Measurements from ENCODE around the gene BCAR3.
"Not testable (repeated sequence)": the region's sequence is repeated elsewhere in the genome, so short reads cannot be mapped to it uniquely, and the experiment has no call there.

Gene BCAR3

GRCh38 chr1:93577536-93578432 lies 103.9 kb downstream of the BCAR3 start:
- DNase-seq (ENCODE audit: low read depth in 2 of 2): no peak

- no peak for DNase-seq (ENCODE audit: low read depth in 2 of 2)
Observed at GRCh38 chr1:93576746-93577145, 104.9 kb downstream of the BCAR3 start.

- DNase-seq (ENCODE audit: low read depth in 2 of 2): no peak
Observed at GRCh38 chr1:93576346-93576745, 105.3 kb downstream of the BCAR3 start.

- DNase-seq (ENCODE audit: low read depth in 2 of 2): no peak
Observed at GRCh38 chr1:93575621-93576284, 105.9 kb downstream of the BCAR3 start.

GRCh38 chr1:93574991-93575390 lies 106.6 kb downstream of the BCAR3 start:
- no peak for DNase-seq (ENCODE audit: low read depth in 2 of 2)

GRCh38 chr1:93574511-93574910 lies 107.1 kb downstream of the BCAR3 start:
- no peak for DNase-seq (ENCODE audit: low read depth in 2 of 2)

GRCh38 chr1:93573940-93574469 lies 107.6 kb downstream of the BCAR3 start:
- no peak for DNase-seq (ENCODE audit: low read depth in 2 of 2)

GRCh38 chr1:93571623-93572310 lies 109.9 kb downstream of the BCAR3 start:
- DNase-seq (ENCODE audit: low read depth in 2 of 2): no peak

- no peak for DNase-seq (ENCODE audit: low read depth in 2 of 2)
Observed at GRCh38 chr1:93569489-93569888, 112.1 kb downstream of the BCAR3 start.

GRCh38 chr1:93567255-93567918 lies 114.2 kb downstream of the BCAR3 start:
- no peak for DNase-seq (ENCODE audit: low read depth in 2 of 2)

- no peak for DNase-seq (ENCODE audit: low read depth in 2 of 2)
Observed at GRCh38 chr1:93566227-93566626, 115.4 kb downstream of the BCAR3 start.

GRCh38 chr1:93565496-93566206 lies 116.0 kb downstream of the BCAR3 start:
- DNase-seq (ENCODE audit: low read depth in 2 of 2): no peak

- DNase-seq (ENCODE audit: low read depth in 2 of 2): no peak
Observed at GRCh38 chr1:93559695-93560094, 121.9 kb downstream of the BCAR3 start.

- no peak for DNase-seq (ENCODE audit: low read depth in 2 of 2)
Observed at GRCh38 chr1:93559045-93559444, 122.6 kb downstream of the BCAR3 start.

- no peak for DNase-seq (ENCODE audit: low read depth in 2 of 2)
Observed at GRCh38 chr1:93556291-93556690, 125.3 kb downstream of the BCAR3 start.

- no peak for DNase-seq (ENCODE audit: low read depth in 2 of 2)
Observed at GRCh38 chr1:93554883-93555872, 126.5 kb downstream of the BCAR3 start.

- not testable (repeated sequence) for DNase-seq (ENCODE audit: low read depth in 2 of 2)
Observed at GRCh38 chr1:93553886-93554490, 127.6 kb downstream of the BCAR3 start.

- DNase-seq (ENCODE audit: low read depth in 2 of 2): no peak
Observed at GRCh38 chr1:93552741-93553455, 128.7 kb downstream of the BCAR3 start.

- no peak for DNase-seq (ENCODE audit: low read depth in 2 of 2)
Observed at GRCh38 chr1:93549811-93550210, 131.8 kb downstream of the BCAR3 start.

Measured in stimulated activated CD4-positive, alpha-beta T cell treated with anti-CD3 and anti-CD28 coated beads, Interleukin-15, amount 100 ng/mL, for 48 hours (primary cell).